LNCaP clone FGC (cell line): ENCODE measurements around the gene CXCL5.

Source experiments
- DNase-seq: peaks from one replicate; pipeline ENCODE4 v3.0.0-alpha.2; 2011; ENCODE audit warnings: low read depth
- H3K4me3 ChIP-seq: 2 replicates; pipeline ENCODE4 v1.5.1; 2011; ENCODE audit warnings: mild to moderate bottlenecking, low read depth, low read length, control low read depth
- TF ChIP-seq, protein P1 (sequence below): IDR thresholded peaks from 2 replicates; pipeline ENCODE4 v1.5.1; 2012; ENCODE audit warnings: mild to moderate bottlenecking; ENCODE audit not compliant: control insufficient read depth, insufficient read depth; ENCODE audit errors: extremely low read depth

Gene CXCL5

GRCh38 chr4:74006009-74006476 lies 7.6 kb upstream of the CXCL5 start:
- DNase-seq, result no peak
- H3K4me3 ChIP-seq, result no peak overlapping the region
- TF ChIP-seq, protein P1, sequence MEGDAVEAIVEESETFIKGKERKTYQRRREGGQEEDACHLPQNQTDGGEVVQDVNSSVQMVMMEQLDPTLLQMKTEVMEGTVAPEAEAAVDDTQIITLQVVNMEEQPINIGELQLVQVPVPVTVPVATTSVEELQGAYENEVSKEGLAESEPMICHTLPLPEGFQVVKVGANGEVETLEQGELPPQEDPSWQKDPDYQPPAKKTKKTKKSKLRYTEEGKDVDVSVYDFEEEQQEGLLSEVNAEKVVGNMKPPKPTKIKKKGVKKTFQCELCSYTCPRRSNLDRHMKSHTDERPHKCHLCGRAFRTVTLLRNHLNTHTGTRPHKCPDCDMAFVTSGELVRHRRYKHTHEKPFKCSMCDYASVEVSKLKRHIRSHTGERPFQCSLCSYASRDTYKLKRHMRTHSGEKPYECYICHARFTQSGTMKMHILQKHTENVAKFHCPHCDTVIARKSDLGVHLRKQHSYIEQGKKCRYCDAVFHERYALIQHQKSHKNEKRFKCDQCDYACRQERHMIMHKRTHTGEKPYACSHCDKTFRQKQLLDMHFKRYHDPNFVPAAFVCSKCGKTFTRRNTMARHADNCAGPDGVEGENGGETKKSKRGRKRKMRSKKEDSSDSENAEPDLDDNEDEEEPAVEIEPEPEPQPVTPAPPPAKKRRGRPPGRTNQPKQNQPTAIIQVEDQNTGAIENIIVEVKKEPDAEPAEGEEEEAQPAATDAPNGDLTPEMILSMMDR, result no peak

DNA sequence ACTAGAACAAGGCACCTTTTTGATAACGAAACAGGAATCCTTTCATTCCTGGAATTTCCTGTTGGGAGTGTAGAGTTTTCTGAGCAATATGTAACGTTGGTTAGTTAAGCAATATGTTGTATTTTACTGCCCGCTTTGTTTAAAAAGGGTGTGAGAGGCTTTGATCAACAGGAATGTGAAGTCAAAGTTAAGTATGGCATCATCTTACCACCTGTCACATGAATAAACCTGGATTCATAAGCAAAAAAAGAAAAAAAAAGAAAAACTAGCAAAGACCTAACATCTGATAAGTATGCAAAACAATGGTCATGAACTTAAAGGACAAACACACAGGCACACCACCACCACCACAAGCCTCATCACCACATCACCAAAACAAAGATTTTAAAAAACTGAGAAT lies 7.1 kb upstream of the CXCL5 start:
- TF ChIP-seq, protein P1, result no peak
- H3K4me3 ChIP-seq, result no peak overlapping the region
- no peak for DNase-seq

DNA sequence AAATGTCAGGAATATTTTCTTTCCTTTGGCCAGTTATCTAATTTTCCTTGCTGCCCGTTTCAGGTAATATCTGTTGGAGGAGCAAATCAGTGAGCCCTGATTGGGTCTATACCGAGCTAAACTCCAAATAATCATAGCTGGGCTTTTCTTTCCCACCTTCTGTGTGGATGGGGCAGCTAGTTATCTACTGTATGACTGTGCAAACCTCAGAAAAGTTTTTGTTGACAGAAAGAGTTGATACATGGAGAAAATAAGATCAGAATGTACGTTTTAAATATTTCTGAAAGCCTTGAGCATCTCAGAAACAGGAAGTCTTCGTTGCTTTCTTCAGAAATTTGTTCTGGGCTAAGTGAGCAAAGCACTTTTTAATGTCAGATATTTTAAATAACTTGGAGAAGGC lies 6.2 kb upstream of the CXCL5 start:
- TF ChIP-seq, protein P1, result no peak
- no peak for DNase-seq

GRCh38 chr4:74000301-74000700 lies 1.8 kb upstream of the CXCL5 start:
- TF ChIP-seq, protein P1, result no peak
- DNase-seq, result no peak
- H3K4me3 ChIP-seq, result no peak overlapping the region

More for the DNA sequence above, 6.2 kb upstream of the CXCL5 start:
- H3K4me3 ChIP-seq, result no peak overlapping the region

DNA sequence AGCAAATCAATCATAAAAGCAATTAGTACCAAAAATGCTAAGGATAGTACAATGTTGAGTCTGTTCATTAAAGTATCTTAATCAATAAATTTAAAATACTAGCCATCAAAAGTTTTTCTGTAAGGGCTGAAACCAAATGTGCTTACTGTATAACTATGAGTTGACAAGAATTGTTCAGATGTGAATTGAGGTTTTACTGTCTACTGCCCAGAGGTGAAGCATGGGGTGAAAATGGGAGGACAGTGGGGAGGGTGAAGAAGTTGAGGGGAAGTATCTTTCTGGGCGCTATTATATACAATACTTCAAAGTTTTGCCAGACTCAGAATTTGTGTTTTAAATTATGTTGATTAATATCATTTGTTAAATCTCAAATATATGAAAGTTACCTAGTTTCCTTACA lies 6.4 kb downstream of the CXCL5 start:
- H3K4me3 ChIP-seq, result no peak overlapping the region
- TF ChIP-seq, protein P1, result no peak
- no peak for DNase-seq

GRCh38 chr4:73991742-73992000 lies 6.8 kb downstream of the CXCL5 start:
- H3K4me3 ChIP-seq, result no peak overlapping the region
- no peak for DNase-seq
- TF ChIP-seq, protein P1, result no peak

DNA sequence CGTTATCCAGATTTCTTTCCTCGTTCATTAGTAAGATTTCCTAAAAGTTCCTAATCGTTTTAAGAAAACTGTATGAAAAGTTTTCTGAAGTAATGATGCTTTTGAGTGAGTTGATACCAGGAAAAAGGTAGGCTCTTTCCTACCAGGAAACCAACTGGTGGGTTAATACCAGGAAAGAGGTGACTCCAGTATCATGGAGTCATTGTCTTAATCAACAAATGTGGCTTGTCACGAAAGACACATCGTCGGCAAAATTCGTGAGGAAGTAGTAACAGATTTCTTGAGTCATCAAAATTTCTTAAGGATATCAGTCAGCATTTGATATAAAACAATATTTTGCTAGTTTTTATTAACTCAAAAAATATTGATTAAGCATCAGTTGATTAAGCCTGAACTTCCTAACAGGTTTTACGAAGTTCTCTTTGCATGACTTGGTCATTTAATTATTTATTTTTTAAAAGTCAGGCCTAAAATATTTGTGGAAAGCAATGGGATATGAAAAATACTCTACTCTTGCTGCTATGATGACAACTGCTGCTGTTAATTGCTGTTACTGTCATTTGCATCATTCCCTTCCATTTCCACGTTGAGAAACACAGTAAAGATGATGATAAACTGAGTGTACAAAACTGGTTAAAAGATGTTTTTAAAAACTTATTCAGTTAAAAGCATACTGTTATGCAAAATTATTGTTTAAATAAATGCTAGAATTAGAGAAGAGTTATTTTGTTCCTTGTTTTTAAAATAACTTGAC lies 7.3 kb downstream of the CXCL5 start:
- no peak overlapping the region for H3K4me3 ChIP-seq
- no peak for DNase-seq
- TF ChIP-seq, protein P1, result no peak
